BLaER1 treated with 17β-estradiol and CSF1 and Interleukin-3, amounts not matched to agents 10 nM and 100 nM (cell line): ENCODE measurements around the gene CORO1C.

ENCODE experiments used
- H3K27ac ChIP-seq, 11 experiments: shearing (Covaris generic); formaldehyde crosslinking; 2 replicates each; pipeline ENCODE4 v1.8.1; 2022
- H3K27me3 ChIP-seq, 11 experiments: shearing (Covaris generic); formaldehyde crosslinking; 2 replicates each; pipeline ENCODE4 v1.8.1; 2022
- H3K36me3 ChIP-seq, 11 experiments: shearing (Covaris generic); formaldehyde crosslinking; 2 replicates each; pipeline ENCODE4 v1.8.1; 2022
- H3K4me1 ChIP-seq, 10 experiments: shearing (Covaris generic); formaldehyde crosslinking; 2 replicates each; pipeline ENCODE4 v1.8.1; 2022
- H3K4me2 ChIP-seq, 11 experiments: shearing (Covaris generic); formaldehyde crosslinking; 2 replicates each; pipeline ENCODE4 v1.8.1; 2022
- H3K4me3 ChIP-seq, 10 experiments: shearing (Covaris generic); formaldehyde crosslinking; 2 replicates each; pipeline ENCODE4 v1.8.1; 2022
- H3K9ac ChIP-seq, 11 experiments: shearing (Covaris generic); formaldehyde crosslinking; 2 replicates each; pipeline ENCODE4 v1.8.1; 2022
- H3K9me3 ChIP-seq, 11 experiments: shearing (Covaris generic); formaldehyde crosslinking; replicated peaks in 1 of 11; 2 replicates each; pipeline ENCODE4 v1.8.1; 2022
- H4K20me1 ChIP-seq, 11 experiments: shearing (Covaris generic); formaldehyde crosslinking; 2 replicates each; pipeline ENCODE4 v1.8.1; 2022
- Cebpa-rat ChIP-seq, 11 experiments: shearing (Covaris generic); IDR thresholded peaks; 2 replicates each; pipeline ENCODE4 v1.8.1; 2022

The CORO1C gene

GRCh38 chr12:108689314-108690190 is 41.8 kb downstream of the CORO1C start:
- Histone ChIP-seq H3K27ac (peak overlapping the region; percentile 7 to 88 (median 83); a peak in 18 of 22 replicates), H3K27me3 (no peaks in the 10 kb centered on the region), H3K4me3 (peak overlapping the region in 2 of 10 experiments; percentile 42 to 50; a peak in 2 of 20 replicates), H3K9me3 (no peaks in the 10 kb centered on the region), H3K4me2 (peak overlapping the region; percentile 79 to 96 (median 87)), H4K20me1 (peaks cover 0 to 80% (median 41%) of the 10 kb centered on the region in 11 experiments; a peak in 17 of 22 replicates), H3K9ac (peak overlapping the region in 8 of 11 experiments; percentile 9 to 80 (median 61); a peak in 14 of 22 replicates), H3K4me1 (peaks cover 68 to 94% (median 79%) of the 10 kb centered on the region in 10 experiments), H3K36me3 (peaks cover 0 to 37% (median 8%) of the 10 kb centered on the region in 11 experiments; a peak in 13 of 22 replicates)
- no peak for TF ChIP-seq Cebpa-rat (IDR thresholded peaks at IDR 0.05)

GRCh38 chr12:108686780-108687179 is 44.5 kb downstream of the CORO1C start:
- Histone ChIP-seq H3K9me3 (no peaks in the 10 kb centered on the region), H3K36me3 (peaks cover 0 to 30% (median 0%) of the 10 kb centered on the region in 11 experiments; a peak in 7 of 22 replicates), H3K4me1 (peaks cover 56 to 88% (median 63%) of the 10 kb centered on the region in 10 experiments), H3K4me3 (no peak overlapping the region), H3K4me2 (peak overlapping the region; percentile 5 to 81 (median 42); a peak in 19 of 22 replicates), H3K27me3 (no peaks in the 10 kb centered on the region), H3K9ac (peak overlapping the region in 2 of 11 experiments; percentile 39; a peak in 2 of 22 replicates), H4K20me1 (peaks cover 6 to 78% (median 48%) of the 10 kb centered on the region in 11 experiments; a peak in 19 of 22 replicates), H3K27ac (peak overlapping the region in 5 of 11 experiments; percentile 7 to 48 (median 38); a peak in 5 of 22 replicates)
- TF ChIP-seq Cebpa-rat (IDR thresholded peaks at IDR 0.05), result no peak

- Histone ChIP-seq H3K4me1 (peaks cover 45 to 79% (median 52%) of the 10 kb centered on the region in 10 experiments), H3K4me2 (peak overlapping the region; percentile 1 to 81 (median 42); a peak in 18 of 22 replicates), H3K4me3 (no peak overlapping the region), H3K27me3 (no peaks in the 10 kb centered on the region), H3K27ac (no peak overlapping the region), H3K9me3 (no peaks in the 10 kb centered on the region), H4K20me1 (peaks cover 6 to 89% (median 44%) of the 10 kb centered on the region in 11 experiments; a peak in 19 of 22 replicates), H3K36me3 (peaks cover 0 to 34% (median 0%) of the 10 kb centered on the region in 11 experiments; a peak in 8 of 22 replicates), H3K9ac (0 out of 22 replicates have a peak overlapping the region, but pooled peaks of 1 of the 11 experiments have one; percentile 5)
- TF ChIP-seq Cebpa-rat (IDR thresholded peaks at IDR 0.05), result no peak
Measured at GRCh38 chr12:108685469-108686260, 45.7 kb downstream of the CORO1C start.

GRCh38 chr12:108683906-108684556 is 47.3 kb downstream of the CORO1C start:
- Histone ChIP-seq H3K27me3 (no peaks in the 10 kb centered on the region), H3K4me2 (peak overlapping the region in 2 of 11 experiments; percentile 41 to 59; a peak in 3 of 22 replicates), H3K36me3 (peaks cover 0 to 46% (median 0%) of the 10 kb centered on the region in 11 experiments; a peak in 10 of 22 replicates), H3K27ac (no peak overlapping the region), H4K20me1 (peaks cover 6 to 100% (median 35%) of the 10 kb centered on the region in 11 experiments; a peak in 17 of 22 replicates), H3K4me3 (no peak overlapping the region), H3K9me3 (no peaks in the 10 kb centered on the region), H3K4me1 (peaks cover 28 to 63% (median 36%) of the 10 kb centered on the region in 10 experiments), H3K9ac (no peak overlapping the region)
- no peak for TF ChIP-seq Cebpa-rat (IDR thresholded peaks at IDR 0.05)

- no peak overlapping the region for H3K9ac ChIP-seq
- no peak overlapping the region for H3K27ac ChIP-seq
- peaks cover 19 to 45% (median 21%) of the 10 kb centered on the region in 11 experiments for H3K36me3 ChIP-seq
- TF ChIP-seq Cebpa-rat (IDR thresholded peaks at IDR 0.05), result no peak
- no peaks in the 10 kb centered on the region for H3K9me3 ChIP-seq
- H3K27me3 ChIP-seq, result no peaks in the 10 kb centered on the region
- H3K4me3 ChIP-seq, result no peak overlapping the region
- peaks cover 6 to 100% (median 26%) of the 10 kb centered on the region in 11 experiments; a peak in 16 of 22 replicates for H4K20me1 ChIP-seq
- peaks cover 14 to 36% (median 17%) of the 10 kb centered on the region in 10 experiments for H3K4me1 ChIP-seq
- no peak overlapping the region for H3K4me2 ChIP-seq
Measured at GRCh38 chr12:108681317-108681716, 50.0 kb downstream of the CORO1C start.

GRCh38 chr12:108679106-108679681 is 52.1 kb downstream of the CORO1C start:
- H3K4me2 ChIP-seq, result no peak overlapping the region

GRCh38 chr12:108678104-108678730 is 53.1 kb downstream of the CORO1C start:
- Histone ChIP-seq H3K4me1 (peaks cover 0 to 5% (median 0%) of the 10 kb centered on the region in 10 experiments; a peak in 2 of 20 replicates), H3K27ac (no peak overlapping the region), H3K27me3 (no peaks in the 10 kb centered on the region), H3K4me3 (no peak overlapping the region), H4K20me1 (peaks cover 0 to 100% (median 12%) of the 10 kb centered on the region in 11 experiments; a peak in 12 of 22 replicates), H3K9me3 (no peaks in the 10 kb centered on the region), H3K9ac (no peak overlapping the region), H3K36me3 (peaks cover 29 to 76% (median 48%) of the 10 kb centered on the region in 11 experiments), H3K4me2 (no peak overlapping the region)
- TF ChIP-seq Cebpa-rat (IDR thresholded peaks at IDR 0.05), result no peak

More at GRCh38 chr12:108679106-108679681, 52.1 kb downstream of the CORO1C start:
- no peak for TF ChIP-seq Cebpa-rat (IDR thresholded peaks at IDR 0.05)
- Histone ChIP-seq H3K9me3 (no peaks in the 10 kb centered on the region), H3K36me3 (peaks cover 26 to 67% (median 40%) of the 10 kb centered on the region in 11 experiments), H3K27me3 (no peaks in the 10 kb centered on the region), H3K27ac (no peak overlapping the region), H3K4me3 (no peak overlapping the region), H3K4me1 (peaks cover 0 to 14% (median 0%) of the 10 kb centered on the region in 10 experiments; a peak in 6 of 20 replicates), H4K20me1 (peaks cover 6 to 100% (median 18%) of the 10 kb centered on the region in 11 experiments; a peak in 15 of 22 replicates), H3K9ac (no peak overlapping the region)
